Muscle of back (tissue), 13 donors: ENCODE data around the gene COMMD8. TPM values are rescaled to one million over a fixed set of nuclear protein-coding genes. Genes with fewer than 3 reads are reported as not detected.
"Not testable (repeated sequence)": the region's sequence is repeated elsewhere in the genome, so short reads cannot be mapped to it uniquely, and the experiment has no call there.

Experiments used
- DNase-seq, 3 donors: peaks; one replicate each; pipeline versions ENCODE4 v3.0.0 to v3.0.0-alpha.2; 2013
- long read RNA-seq, 9 donors: transcript quantifications; one replicate each; lab custom pipeline, GENCODE V29; 2026
- polyA plus RNA-seq, 10 donors: library from polyadenylated mRNA; unstranded; fragments of 120-200 nt; gene quantifications; one replicate each; pipeline ENCODE4 v1.2.1, GENCODE V29; 2013; ENCODE audit not compliant: insufficient read length in 10 of 10

The COMMD8 gene
- polyA plus RNA-seq: 10 to 100 TPM; 16.6 to 21.0 (median 18.9) TPM
- long read RNA-seq, donor 1, transcript COMMD8-201 (5 exons, 1,469 nt): major isoform, 9 of 9 reads
- long read RNA-seq, donor 1, partial matches to known transcripts: 0 of 9 reads
- long read RNA-seq, donor 1, other reads (novel, unspliced or antisense): 0 of 9 reads
- long read RNA-seq, donor 2, transcript COMMD8-201 (5 exons, 1,469 nt): major isoform, 5 of 7 reads
- long read RNA-seq, donor 2, partial matches to known transcripts: 0 of 7 reads
- long read RNA-seq, donor 2, other reads (novel, unspliced or antisense): 0 of 7 reads
- long read RNA-seq, donor 3: 0 reads
- long read RNA-seq, donor 4, transcript COMMD8-201 (5 exons, 1,469 nt): major isoform, 9 of 9 reads
- long read RNA-seq, donor 4, partial matches to known transcripts: 0 of 9 reads
- long read RNA-seq, donor 4, other reads (novel, unspliced or antisense): 0 of 9 reads
- long read RNA-seq, donor 5, transcript COMMD8-201 (5 exons, 1,469 nt): major isoform, 16 of 16 reads
- long read RNA-seq, donor 5, partial matches to known transcripts: 0 of 16 reads
- long read RNA-seq, donor 5, other reads (novel, unspliced or antisense): 0 of 16 reads
- long read RNA-seq, donor 6, transcript COMMD8-201 (5 exons, 1,469 nt): major isoform, 15 of 15 reads
- long read RNA-seq, donor 6, partial matches to known transcripts: 0 of 15 reads
- long read RNA-seq, donor 6, other reads (novel, unspliced or antisense): 0 of 15 reads
- long read RNA-seq, donor 7, partial matches to known transcripts: 0 of 3 reads
- long read RNA-seq, donor 7, other reads (novel, unspliced or antisense): 0 of 3 reads
- long read RNA-seq, donor 8, transcript COMMD8-201 (5 exons, 1,469 nt): major isoform, 8 of 8 reads
- long read RNA-seq, donor 8, partial matches to known transcripts: 0 of 8 reads
- long read RNA-seq, donor 8, other reads (novel, unspliced or antisense): 0 of 8 reads
- long read RNA-seq, donor 9: 0 reads

DNA sequence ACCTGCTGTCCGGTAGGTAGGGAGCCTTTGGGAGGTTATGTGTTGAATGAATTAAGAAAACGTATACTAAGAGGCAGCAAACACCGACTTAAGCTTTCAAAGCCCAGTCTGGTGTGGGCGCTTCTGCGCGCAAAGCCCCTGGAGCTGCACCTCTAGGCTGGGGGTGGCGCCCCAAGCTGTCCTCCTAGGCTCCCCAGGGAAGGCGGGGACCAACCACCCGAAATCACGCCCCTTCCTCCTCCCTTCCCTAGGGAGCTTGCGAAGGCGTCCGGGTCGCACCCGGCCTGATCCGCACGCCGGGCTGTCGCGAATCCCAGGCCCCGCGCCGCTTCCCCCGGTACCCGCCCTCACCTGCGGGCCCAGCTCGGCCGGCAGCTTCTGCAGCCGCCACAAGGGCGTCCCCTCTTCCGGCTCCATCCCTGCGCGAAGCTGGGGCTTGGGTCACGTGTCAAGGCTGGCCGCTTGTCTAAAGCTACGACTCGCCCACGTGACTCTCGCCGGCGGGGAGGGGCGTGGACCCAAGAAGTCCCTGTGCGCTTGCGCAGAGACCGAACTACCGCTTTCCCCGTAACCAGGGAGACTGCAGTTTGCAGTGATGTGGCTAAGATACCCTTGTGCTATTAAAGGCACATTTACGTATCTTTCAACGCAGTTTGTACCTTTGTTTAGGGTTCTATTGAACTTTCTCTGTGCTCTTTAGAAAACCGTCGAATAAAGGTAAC, at the start of gene COMMD8:
TSS of gene COMMD8 (minus strand) at position 468 of the 722 bp plus-strand sequence. CDS start at position 417, 51 bp downstream.
- peak; percentile 95 to 98 (median 96) for DNase-seq

DNA sequence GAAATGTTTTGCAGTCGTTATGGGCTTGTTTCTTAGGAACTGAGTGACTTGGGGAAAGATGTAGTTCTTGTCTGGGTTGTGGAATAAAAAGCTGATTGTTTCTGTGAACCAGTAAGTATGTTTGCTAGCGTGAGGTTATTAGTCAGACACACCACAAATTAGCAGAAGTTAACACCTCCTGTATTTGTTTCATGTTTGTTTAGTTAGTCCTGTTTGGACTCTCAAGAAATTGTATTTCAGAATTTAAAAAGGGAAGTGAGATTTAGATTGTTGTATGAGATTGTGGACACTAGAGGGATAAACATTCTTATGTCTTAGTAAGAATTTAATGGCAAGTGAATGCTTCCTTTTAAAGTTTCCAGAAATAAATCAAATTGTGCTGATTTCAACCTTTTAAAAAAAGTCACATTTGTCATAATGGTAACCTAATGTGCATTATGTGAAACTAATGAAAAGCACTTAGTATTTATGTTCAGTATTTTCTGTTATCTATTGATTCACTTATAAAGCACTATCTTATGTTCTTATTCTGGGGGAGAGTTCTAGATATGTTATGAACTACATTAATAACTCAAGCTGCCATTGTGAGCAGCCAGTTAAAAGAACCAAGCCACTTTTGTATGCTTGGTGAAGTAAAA, 47.1 kb upstream of the COMMD8 start:
- peak in 1 of 3 donors; percentile 36 for DNase-seq

GRCh38 chr4:47505666-47506065, 42.2 kb upstream of the COMMD8 start:
- no peak for DNase-seq

- DNase-seq: no peak
These were observed 41.6 kb upstream of the COMMD8 start for GRCh38 chr4:47505147-47505546.

- DNase-seq: no peak
These were observed 37.3 kb upstream of the COMMD8 start for GRCh38 chr4:47500776-47501175.

- no peak for DNase-seq
These were observed 36.2 kb upstream of the COMMD8 start for GRCh38 chr4:47499700-47500099.

GRCh38 chr4:47498899-47499298, 35.4 kb upstream of the COMMD8 start:
- no peak for DNase-seq

DNA sequence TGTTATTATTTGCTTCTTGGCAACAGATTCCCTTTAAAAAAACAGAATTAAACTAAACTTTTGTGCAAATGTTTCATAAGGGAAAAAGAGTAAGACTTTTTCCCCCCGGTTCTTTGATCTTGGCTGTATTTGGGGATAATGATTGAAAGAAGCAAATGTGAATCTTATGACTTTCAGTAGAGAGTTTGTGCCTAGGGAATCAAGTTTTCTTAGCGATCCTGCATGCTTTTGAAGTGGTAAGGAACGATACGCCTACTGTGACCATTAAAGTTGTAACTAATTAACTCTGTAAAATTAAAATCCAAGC, 30.6 kb upstream of the COMMD8 start:
- no peak for DNase-seq

GRCh38 chr4:47493238-47494123, 30.0 kb upstream of the COMMD8 start:
- no peak for DNase-seq

- no peak for DNase-seq
These were observed 27.0 kb upstream of the COMMD8 start for GRCh38 chr4:47490550-47490949.

DNA sequence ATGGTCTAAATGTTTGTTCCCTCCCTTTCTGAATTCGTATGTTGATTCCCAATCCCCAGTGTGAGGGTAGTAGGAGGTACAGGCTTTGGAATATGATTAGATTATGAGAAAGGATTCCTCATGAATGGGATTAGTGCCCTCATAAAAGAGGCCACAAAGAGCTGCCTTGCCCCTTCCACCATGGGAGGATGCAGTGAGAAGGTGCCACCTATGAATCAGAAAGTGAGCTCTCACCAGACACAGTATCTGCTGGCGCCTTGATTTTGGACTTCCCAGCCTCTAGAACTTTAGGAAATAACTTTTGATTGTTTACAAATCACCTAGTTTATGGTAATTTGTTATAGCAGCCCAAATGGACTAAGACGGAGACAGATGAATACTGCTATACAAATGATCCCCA, 25.2 kb upstream of the COMMD8 start:
- DNase-seq: no peak

GRCh38 chr4:47486727-47487126, 23.2 kb upstream of the COMMD8 start:
- not testable (repeated sequence) for DNase-seq

- peak in 1 of 3 donors; percentile 69 for DNase-seq
These were observed 22.8 kb upstream of the COMMD8 start for GRCh38 chr4:47486231-47486673.

- peak in 1 of 3 donors; percentile 22 for DNase-seq
These were observed 22.3 kb upstream of the COMMD8 start for GRCh38 chr4:47485768-47486167.

GRCh38 chr4:47485047-47485692, 21.7 kb upstream of the COMMD8 start, which contains the start of gene ATP10D:
Gene ATP10D, plus strand, starts transcription at chr4:47485275. Its CDS starts 27,266 bp downstream, at chr4:47512541.
- peak; percentile 92 to 98 (median 95) for DNase-seq

DNA sequence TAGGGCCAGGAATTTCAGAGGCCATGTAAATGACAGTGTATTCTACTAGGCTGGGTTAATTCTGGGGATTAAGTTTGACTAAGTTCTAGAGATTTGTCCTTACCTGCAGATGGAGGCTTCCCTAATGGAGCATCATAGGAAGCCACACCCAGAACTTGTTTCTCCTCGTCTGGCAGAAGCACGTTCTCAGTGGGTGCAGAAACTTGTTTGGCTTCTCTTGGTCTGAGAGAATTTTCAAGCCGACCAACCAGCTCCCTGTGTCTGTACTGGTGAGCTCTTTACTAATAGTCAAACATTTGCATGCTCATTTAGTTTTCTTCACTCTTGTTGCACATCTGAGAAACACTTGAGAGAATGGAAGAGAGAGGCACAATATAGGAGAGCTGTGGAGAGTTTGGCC, 20.7 kb upstream of the COMMD8 start:
- DNase-seq: no peak

DNA sequence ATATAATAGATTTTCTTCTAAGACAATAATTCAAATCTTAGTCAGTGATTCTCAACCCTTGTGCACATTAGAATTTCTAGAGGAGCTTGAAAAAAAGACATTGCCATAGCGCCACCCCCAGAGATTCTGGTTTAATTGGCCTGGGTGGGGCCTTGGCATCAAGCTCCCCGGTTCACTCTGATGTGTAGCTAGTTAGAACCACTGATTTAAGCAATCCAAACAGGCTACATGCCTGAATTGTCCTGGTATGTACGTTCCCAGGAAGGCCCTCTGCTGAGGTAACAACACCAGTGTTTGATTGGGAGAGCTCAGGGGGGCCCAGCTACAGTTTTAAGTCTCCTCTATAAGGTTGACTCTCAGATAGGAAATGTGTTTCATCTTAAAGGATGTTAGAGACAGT, 20.2 kb upstream of the COMMD8 start:
- no peak for DNase-seq

DNA sequence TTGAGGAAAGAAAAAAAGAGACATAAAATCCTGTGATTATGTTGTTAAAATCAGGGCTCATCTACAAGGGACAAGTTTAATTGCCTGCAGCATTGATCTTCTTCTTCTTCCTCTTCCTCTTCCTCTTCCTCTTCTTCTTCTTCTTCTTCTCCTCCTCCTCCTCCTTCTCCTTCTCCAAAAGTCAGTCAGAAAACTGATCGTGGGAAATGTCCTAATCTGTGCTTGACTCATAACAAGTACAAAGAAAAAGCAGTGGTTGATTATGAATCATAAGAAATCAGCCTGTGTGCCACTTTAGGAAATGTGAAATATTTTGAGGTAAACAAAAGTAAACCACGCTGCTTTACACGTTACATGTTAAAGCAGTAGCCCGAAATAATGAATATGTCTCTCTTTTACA, 18.8 kb upstream of the COMMD8 start:
- DNase-seq: no peak

DNA sequence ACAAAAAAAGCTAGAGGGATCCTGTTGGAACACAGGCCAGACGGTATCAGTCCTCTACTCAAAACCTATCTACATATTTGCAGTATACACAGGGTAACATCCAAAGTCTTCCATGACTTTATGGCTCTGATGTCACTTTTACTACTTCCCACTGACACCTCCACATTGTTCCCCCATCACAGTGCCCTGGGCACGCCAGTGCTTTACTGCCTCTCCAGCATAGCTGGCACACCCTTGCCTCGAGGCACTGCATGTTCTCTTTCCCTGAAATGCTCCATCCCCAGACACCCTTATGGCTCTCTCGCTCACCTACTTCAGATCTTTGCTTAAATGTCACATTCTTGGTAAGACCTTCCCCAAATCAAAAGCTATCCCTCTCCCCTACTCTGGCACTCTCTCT, 15.3 kb upstream of the COMMD8 start:
- no peak for DNase-seq

DNA sequence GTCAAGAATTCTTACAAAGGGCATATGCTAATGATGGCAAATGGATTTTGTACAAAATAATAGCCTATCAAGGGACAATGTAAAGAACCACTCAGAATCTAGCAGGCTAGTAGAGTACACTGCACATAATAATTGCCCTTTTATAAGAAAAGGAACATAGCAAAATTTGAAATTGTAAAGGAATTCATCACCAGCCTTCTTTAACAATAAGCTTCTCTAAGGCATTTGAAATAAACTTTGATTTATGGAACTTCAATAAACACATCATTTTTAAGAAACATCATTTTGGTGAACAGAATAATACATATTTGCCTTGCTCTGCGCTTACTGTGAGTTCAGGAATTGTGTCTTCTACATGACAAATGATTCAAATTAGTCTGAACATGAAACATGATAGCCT, 11.9 kb upstream of the COMMD8 start:
- DNase-seq: no peak
